Measurements from ENCODE around the gene CIDEB. TPM values are rescaled to one million over a fixed set of nuclear protein-coding genes. Genes with fewer than 3 reads are reported as not detected.

The CIDEB gene
- total RNA-seq, 1 experiment from 2014 or later = not detected

DNA sequence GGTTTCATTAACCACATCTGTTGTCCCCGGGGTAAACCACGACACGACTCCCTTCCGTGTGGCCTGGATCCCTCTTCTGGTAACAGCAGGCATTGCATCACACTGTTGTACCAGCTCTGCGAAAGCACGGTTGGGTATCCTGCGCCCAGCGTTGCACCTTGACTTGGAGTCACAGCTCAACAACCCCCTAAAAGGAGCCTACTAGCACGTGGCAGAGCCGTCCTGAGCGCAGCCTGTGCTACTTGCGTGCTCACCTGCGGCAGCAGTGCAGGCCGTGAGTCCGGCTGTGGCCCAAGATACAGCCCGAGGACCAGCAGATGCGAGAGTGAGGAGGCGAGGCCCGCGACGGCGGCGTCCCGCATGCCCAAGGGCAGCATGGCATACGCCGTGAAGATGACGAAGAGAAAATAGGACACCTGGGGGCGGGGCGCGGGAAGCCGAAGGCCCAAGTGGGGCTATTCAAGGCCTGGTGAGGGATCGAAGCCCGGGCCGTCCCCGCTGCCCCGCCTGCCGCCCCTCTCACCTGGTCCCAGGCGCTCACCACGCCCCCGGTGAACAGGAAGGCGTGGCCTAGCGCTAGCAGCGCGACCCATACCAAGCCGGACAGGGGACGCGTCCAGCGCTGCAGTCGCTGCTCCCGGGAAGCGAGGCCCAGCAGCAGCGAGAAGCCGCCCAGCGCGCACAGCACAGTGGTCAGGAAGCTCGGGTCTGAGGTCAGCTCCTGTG, 24.7 kb upstream of the CIDEB start:
- Histone ChIP-seq H3K9me3 (ENCODE audit: control insufficient read depth, low read depth, low read length) (no peaks in the 10 kb centered on the region), H3K18ac (ENCODE audit: insufficient read length, low read depth, low read length) (peak overlapping the region; percentile 56), H3K4me1 (ENCODE audit: insufficient read depth, low read length) (no peaks in the 10 kb centered on the region; the same call in 1 of the 2 replicates), H3T11ph (ENCODE audit: low read length) (no peak overlapping the region), H3K23ac (ENCODE audit: insufficient read length, low read depth, low read length) (no peak overlapping the region), H2BK12ac (ENCODE audit: insufficient read length, low read depth, low read length) (no peak overlapping the region), H4K8ac (replicated peaks; ENCODE audit: insufficient read length, low read depth, low read length) (no peak overlapping the region), H3K27me3 (ENCODE audit: insufficient read depth, low read length) (peaks cover 35% of the 10 kb centered on the region), H4K91ac (ENCODE audit: insufficient read length, low read depth, low read length) (no peak overlapping the region), H3K4me2 (ENCODE audit: insufficient read depth, insufficient read length, low read length) (peak overlapping the region; percentile 85), H2AK5ac (ENCODE audit: insufficient read length, low read length) (no peak overlapping the region), H2BK5ac (ENCODE audit: insufficient read length, low read length) (no peak overlapping the region), H3K4ac (ENCODE audit: low read depth, low read length) (no peak overlapping the region), H3K79me1 (ENCODE audit: insufficient read depth, low read depth, low read length, poor library complexity, severe bottlenecking) (no peaks in the 10 kb centered on the region), H2BK15ac (ENCODE audit: low read depth, low read length) (no peak overlapping the region), H3K56ac (ENCODE audit: insufficient read length, low read depth, low read length) (no peak overlapping the region), H3K79me2 (ENCODE audit: insufficient read depth, low read length) (no peaks in the 10 kb centered on the region), H3K27ac (ENCODE audit: insufficient read length, low read depth, low read length) (no peak overlapping the region), H3K23me2 (ENCODE audit: insufficient read length, low read depth, low read length, poor library complexity, severe bottlenecking) (peaks cover 20% of the 10 kb centered on the region), H2BK120ac (ENCODE audit: low read depth, low read length, poor library complexity, severe bottlenecking) (no peak overlapping the region), H4K5ac (ENCODE audit: insufficient read length, low read depth, low read length) (no peak overlapping the region), H3K9ac (ENCODE audit: extremely low read depth, insufficient read length, low read length) (no peak overlapping the region), H2BK20ac (ENCODE audit: low read depth, low read length, poor library complexity, severe bottlenecking) (no peak overlapping the region), H3K14ac (ENCODE audit: insufficient read depth, low read length) (peak overlapping the region; percentile 18; the same call in 1 of the 2 replicates), H4K20me1 (ENCODE audit: control insufficient read depth, insufficient read depth, insufficient read length) (no peaks in the 10 kb centered on the region), H2AFZ (ENCODE audit: low read length) (peak overlapping the region; percentile 17)
- Mint-ChIP-seq H3K36me3 (ENCODE audit: insufficient read depth in 1 of 3, low read depth in 3 of 3) (no peaks in the 10 kb centered on the region; a peak in 1 of 7 replicates), H3K4me3 (peak overlapping the region; percentile 60 to 91), H3K9me3 (peaks cover 0 to 2% of the 10 kb centered on the region in 2 experiments; a peak in 4 of 5 replicates), H3K27me3 (ENCODE audit: low read depth) (peaks cover 92% of the 10 kb centered on the region), H3K27ac (no peak overlapping the region), H3K4me1 (peaks cover 20 to 33% of the 10 kb centered on the region in 2 experiments)
- TF ChIP-seq, protein P1, sequence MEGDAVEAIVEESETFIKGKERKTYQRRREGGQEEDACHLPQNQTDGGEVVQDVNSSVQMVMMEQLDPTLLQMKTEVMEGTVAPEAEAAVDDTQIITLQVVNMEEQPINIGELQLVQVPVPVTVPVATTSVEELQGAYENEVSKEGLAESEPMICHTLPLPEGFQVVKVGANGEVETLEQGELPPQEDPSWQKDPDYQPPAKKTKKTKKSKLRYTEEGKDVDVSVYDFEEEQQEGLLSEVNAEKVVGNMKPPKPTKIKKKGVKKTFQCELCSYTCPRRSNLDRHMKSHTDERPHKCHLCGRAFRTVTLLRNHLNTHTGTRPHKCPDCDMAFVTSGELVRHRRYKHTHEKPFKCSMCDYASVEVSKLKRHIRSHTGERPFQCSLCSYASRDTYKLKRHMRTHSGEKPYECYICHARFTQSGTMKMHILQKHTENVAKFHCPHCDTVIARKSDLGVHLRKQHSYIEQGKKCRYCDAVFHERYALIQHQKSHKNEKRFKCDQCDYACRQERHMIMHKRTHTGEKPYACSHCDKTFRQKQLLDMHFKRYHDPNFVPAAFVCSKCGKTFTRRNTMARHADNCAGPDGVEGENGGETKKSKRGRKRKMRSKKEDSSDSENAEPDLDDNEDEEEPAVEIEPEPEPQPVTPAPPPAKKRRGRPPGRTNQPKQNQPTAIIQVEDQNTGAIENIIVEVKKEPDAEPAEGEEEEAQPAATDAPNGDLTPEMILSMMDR (conservative IDR thresholded peaks at IDR 0.05) = peak; percentile 77
- peak; percentile 90 for DNase-seq
- no CpG with 5 or more reads among the region's 56 CpGs for WGBS (ENCODE audit: extremely low coverage, insufficient read length, low lambda C conversion rate)
